C1 segment of cervical spinal cord (tissue), 14 donors: ENCODE measurements around the gene ZYG11B.
"Not testable (repeated sequence)": the region's sequence is repeated elsewhere in the genome, so short reads cannot be mapped to it uniquely, and the experiment has no call there.

Experiments
- DNase-seq, 14 donors: peaks; one replicate each; lab custom pipeline; 2025; lab: John Stamatoyannopoulos, UW

The ZYG11B gene

DNA sequence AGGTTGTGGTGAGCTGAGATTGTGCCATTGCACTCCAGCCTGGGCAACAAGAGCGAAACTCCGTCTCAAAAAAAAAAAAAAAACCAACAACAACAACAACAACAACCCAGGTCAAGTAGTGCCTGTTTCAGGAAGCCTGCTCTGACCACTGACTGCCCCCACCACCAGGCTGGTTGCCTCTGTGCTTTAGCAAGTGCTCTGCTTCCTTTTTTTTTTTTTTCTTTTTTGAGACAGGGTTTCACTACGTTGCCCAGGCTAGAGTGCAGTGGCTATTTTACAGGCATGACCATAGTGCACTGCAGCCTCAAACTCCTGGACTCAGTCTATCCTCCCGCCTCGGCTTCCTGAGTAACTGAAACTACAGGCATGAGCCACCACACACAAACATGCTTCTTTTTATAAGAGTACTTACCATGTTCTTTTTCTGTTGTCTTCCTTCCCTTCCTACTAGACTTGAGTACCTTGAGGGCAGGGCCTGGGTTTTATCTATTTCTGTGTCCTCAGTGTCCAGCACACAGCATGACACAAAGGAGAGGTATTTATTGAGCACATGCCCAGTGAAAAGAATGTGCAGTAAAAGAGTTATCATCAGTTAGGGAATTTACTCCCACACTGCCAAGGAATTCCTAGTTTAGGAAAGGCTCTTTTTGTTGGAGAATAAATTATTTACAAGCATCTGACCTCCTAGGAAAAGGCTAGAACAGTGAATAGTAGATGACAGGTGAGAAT, 18.2 kb upstream of the ZYG11B start:
- DNase-seq = no peak

DNA sequence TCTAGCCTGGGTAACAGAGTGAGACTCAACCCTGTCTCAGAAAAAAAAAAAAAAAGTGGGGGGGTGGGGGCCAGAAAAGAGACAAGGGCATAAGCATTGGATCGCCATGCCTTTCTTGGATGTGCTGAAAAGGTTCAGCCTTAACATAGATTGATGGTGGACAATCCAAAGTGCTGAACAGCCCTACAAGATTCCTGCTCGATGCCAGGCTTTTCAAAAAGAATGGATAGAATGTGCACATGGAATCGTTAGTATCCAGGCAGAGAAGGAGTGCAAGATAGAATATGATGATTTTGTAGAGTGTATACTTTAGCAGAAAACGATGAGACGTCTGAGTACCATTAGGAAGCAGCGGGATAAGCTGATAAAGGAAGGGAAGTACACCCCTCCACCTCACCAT, 17.2 kb upstream of the ZYG11B start:
- no peak for DNase-seq

DNA sequence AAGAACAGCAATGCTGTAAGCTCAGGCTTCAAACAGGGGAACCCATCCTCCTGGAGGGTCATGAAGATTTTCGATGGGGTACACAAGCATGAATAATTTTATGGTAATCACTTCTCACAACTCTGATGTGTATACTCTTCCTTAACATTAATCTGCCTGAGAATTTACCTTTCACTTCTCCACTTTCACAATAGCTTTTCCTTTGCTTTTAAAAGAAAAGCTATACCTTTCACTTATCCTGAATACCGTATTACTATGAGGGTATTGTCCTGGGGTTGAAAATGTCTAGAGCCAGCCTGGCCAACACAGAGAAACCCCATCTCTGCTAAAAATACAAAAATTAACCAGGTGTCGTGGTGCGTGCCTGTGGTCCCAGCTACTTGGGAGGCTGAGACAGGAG, 12.7 kb upstream of the ZYG11B start:
- DNase-seq = no peak

DNA sequence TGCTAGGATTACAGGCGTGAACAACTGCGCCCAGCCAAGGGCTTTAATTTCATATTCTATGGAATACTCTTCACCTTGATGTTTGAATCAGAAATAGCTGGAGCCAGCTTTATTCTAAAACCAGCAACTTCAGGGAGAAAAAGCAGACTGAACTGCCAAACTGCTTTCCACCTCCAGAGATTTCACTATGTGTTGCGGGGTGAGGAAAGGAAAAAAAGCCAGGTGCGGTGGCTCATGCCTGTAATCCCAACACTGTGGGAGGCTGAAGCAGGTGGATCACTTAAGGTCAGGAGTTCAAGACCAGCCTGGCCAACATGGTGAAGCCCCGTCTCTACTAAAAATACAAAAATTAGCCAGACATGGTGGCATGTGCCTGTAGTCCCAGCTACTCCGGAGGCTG, 11.0 kb upstream of the ZYG11B start:
- not testable (repeated sequence) for DNase-seq

DNA sequence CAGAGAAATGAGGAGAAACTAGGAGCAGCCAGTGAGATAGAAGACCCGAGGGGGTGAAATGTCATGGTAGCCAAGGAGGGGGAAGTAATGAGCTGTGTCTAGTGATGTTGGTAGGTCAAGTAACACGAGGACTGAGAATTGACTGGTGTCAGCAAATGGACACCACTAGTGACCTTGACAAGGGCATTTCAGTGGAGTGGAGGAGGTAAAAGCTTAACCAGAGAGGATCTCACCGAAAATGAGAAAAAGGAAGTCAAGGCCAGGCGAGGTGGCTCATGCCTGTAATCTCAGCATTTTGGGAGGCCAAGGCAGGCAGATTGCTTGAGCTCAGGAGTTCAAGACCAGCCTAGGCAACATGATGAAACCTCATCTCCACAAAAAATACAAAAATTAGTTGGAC, 3.0 kb upstream of the ZYG11B start:
- no peak for DNase-seq

DNA sequence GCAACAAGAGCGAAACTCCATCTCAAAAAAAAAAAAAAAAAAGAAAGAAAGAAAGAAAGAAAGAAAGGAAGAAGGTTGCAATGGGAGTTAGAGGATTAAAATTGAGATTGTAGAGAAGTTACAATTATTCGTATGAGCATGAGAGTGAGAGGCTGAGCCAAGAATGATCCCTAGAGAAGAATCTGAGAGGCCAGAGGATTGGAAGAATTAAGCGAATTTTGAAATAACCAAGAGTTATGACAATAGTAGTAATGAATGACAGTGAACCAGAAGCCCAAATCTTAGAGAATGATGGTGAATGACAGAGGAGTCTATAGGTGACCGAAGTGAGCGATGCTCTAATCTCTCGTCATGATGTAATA, 369 bp upstream of the ZYG11B start:
- no peak for DNase-seq

DNA sequence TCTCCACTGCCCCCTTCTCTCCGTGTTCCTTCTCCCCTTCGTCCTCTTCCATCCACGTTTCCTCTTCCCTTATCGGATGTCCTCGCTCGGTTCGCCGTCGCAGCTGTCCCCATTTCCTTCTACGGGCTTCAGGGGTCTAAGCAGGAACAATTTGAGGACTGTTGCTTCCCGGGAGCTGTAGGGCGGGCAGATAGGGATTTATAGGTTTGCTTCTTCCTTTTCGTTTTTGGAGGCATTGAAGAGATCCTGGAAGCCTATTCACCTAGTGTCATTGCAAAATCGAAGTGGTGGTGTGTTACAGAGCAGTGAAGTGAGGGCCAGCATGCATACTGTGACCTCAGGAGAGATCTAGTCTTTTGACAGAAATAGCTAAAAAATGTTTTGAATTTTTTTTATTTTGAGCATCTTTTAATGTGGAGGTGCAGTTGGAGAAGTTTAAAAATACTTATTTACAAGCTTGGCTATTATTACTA, 897 bp downstream of the ZYG11B start:
- peak in 6 of 14 donors; percentile 9 to 38 (median 18) for DNase-seq

DNA sequence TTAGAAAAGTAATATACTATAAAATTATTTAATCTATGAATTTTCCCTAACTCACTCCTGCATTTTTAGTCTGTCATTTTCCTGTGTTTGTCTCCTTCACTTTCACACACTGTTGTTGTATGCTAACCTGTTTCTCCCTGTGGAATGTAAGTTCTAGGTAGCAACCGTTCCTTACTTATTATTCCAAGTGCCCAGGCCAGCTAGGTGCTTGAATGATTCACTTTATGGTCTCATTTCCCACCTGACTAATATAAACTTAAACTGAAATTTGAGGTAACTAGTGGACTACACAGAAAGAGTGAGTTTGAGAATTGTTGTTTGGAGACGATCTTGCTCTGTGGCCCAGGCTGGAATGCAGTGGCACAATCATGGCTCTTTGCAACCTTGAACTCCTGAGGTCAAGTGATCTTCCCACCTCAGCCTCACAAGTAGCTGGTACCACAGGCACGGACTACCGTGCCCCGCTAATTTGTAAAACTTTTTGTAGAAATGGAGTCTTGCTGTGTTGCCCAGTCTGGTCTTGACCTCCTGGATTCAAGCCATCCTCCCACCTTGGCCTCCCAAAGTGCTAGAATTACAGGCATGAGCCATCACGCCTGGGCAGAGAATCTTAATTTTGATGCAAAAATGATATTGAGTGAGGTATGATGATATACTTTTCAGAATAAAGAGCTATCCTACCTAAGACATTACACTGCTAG, 1.9 kb downstream of the ZYG11B start:
- DNase-seq = no peak

DNA sequence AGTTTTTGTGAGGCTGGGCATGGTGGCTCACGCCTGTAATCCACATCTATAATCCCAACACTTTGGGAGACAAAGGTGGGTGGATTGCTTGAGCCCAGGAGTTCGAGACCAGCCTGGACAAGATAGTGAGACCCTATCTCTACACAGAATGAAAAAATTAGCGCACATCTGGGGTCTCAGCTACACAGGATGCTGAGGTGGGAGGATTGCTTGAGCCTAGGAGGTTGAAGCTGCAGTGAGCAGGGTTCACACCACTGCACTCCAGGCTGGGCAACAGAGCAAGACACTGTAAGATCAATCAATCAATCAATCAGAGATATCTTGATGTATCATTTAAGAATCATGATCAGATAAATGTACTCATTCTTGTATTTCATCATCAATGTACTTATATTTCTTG, 7.1 kb downstream of the ZYG11B start:
- no peak for DNase-seq

DNA sequence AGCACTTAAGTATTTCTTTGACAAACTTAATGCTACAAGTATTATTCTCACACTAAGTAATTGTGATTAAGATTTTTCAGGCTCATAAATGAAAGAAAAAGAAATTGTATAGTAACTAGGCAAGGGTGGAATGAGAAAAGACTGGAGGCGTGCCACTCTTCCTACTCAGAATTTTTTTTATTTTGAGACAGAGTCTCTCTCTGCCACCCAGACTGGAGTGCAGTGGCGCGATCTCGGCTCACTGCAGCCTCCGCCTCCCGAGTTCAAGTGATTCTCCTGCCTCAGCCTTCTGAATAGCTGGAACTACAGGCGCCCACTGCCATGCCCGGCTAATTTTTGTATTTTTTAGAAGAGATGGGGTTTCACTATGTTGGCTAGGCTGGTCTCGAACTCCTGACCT, 9.1 kb downstream of the ZYG11B start:
- DNase-seq = not testable (repeated sequence)

DNA sequence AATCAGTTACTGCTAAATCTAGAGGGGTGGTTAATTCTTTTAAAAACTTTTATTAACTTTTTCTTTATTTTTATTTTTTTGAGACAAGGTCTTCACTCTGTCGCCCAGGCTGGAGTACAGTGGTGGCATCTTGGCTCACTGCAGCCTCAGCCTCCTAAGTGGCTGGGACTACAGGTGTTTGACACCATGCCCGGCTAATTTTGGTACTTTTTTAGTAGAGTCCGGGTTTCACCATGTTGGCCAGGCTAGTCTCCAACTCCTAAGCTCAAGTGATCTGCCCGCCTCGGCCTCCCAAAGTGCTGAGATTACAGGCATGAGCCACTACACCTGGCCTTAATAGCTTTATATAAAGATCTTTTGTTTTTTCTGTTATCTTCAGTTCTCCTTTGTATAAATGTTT, 11.9 kb downstream of the ZYG11B start:
- DNase-seq = no peak

DNA sequence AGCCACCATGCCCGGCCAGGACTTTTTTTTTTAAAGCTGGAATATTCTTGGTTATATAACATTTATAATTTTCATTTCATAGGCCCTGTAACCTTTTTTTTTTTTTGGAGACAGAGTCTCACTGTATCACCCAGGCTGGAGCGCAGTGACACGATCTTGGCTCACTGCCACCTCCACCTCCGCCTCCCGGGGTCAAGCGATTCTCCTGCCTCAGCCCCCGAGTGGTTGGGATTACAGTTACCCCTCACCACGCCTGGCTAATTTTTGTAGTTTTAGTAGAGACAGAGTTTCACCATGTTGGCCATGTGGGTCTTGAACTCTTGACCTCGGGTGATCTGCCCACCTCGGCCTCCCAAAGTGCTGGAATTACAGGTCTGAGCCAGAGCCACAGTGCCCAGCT, 12.6 kb downstream of the ZYG11B start:
- no peak for DNase-seq

DNA sequence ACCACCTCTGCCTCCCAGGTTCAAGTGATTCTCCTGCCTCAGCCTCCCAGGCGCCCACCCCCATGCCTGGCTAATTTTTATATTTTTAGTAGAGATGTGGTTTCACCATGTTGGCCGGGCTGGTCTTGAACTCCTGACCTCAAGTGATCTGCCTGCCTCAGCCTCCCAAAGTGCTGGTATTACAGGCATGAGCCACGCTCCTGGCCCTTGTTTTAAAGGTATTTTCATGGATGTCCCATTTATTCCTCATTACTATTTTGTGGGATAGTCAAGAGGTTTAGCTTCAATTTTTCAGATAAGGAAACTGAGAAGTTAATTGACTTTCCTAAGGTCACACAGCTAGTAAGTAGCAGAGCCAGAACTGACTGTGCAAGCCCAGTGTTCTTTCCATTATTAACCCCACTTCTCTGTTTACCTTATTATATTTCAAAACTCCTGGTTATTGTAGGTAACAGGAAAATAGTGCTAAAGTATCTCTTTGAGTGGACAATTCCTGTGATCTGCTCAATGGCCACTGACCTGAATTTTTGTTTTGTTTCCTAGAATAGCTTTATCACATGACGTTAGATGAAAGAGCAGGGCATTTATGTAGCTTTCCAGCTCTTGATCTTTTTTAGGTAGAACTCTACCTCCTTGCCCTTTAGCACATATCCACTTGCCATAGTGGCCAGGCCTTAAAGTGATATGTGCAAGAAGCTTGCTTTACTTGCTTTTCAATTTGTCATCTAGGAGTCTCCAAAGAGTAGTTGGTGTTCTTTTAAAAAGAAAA, 13.6 kb downstream of the ZYG11B start:
- peak in 1 of 14 donors; percentile 81 for DNase-seq

DNA sequence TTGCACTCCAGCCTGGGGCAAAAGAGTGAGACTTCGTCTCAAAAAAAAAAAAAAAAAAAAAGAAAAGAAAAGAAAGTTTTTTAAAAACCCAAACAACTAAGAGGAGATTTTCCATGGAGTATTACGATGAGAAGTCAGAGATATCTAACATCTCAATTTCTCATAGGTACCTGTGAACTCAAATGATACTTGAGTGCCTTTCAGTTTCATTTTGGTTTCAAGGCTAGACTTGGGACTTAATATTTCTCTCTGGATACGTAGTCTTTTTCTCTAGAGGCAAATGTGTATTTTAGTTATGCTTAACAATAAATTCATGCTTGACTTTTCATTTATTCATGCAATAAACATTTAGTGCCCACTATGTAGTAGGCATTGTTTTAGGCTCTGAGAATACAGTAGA, 15.0 kb downstream of the ZYG11B start:
- no peak for DNase-seq

DNA sequence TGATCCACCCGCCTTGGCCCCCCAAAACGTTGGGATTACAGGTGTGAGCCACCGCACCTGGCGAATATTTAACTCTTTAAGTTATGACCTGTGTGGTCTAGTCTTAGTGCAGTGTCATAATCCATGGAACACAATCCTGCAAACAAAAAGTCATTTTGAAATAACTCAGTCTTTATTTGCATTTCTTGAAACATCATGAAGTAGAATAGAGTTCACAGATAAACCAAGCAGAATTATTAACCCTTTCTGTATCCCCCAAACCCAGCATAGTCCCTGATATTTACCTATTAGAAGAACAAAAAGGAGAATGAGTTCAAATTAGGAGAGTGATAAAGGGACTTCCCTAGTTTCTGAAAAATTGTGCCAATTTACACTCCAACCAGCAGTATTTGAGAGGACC, 19.9 kb downstream of the ZYG11B start:
- DNase-seq = no peak

DNA sequence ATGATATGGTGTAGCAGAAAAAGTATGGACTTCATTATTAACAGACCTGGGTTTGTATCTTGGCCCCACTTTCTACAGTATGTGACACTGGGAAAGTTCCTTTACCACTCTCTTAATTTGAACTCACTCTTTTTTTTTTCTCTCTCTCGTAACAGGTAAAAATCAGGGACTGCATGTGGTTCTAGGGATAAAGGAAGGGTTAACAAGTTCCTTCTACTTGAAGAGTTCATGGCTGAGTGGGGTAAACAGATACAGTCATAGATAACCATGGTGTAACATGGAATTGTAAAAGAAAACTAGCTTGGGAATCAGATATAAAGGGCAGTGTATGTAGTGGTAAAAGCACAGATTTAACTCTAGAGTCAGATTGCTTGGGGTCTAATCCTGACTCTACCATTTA, 21.2 kb downstream of the ZYG11B start:
- DNase-seq = no peak

DNA sequence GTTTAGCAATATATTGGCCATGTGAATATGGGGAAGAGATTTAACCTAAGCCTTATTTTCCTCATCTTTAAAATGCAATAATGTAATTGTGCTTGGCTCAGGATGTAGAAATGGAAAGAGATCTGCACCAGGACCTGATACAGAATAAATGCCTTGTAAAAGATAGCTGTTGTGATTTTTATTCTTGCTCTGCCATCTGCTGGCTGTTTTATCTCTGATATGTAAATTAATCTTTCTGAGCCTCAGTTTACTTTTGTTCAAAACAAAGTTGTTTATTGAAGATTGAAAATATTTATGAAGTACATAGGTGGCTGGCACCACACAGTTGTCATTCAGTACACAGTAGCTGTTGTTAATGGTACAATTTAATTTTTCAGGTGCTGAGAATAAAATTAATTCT, 21.9 kb downstream of the ZYG11B start:
- no peak for DNase-seq

DNA sequence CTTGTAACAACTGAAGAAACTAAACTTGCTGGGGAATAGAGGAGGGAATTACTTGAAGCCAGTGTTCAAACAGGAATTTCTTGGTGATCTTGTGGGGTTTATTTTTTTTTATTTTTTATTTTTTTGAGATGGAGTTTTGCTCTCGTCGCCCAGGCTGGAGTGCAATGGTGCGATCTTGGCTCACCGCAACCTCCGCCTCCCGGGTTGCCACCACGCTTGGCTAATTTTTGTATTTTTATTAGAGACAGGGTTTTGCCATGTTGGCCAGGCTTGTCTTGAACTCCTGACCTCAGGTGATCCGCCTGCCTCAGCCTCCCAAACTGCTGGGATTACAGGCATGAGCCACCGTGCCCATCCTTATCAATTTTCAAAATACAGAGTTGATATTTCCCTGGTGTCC, 23.2 kb downstream of the ZYG11B start:
- not testable (repeated sequence) for DNase-seq

DNA sequence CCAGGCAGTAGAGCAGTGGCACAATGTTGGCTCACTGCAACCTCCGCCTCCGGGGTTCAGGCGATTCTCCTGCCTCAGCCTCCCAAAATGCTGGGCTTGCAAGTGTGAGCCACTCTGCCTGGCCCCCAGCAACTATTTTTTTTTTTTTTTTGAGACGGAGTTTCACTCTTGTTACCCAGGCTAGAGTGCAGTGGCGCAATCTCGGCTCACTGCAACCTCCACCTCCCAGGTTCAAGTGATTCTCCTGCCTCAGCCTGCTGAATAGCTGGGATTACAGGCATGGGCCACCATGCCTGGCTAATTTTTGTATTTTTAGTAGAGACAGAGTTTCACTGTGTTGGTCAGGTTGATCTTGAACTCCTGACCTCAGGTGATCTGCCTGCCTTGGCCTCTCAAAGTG, 23.9 kb downstream of the ZYG11B start:
- not testable (repeated sequence) for DNase-seq

DNA sequence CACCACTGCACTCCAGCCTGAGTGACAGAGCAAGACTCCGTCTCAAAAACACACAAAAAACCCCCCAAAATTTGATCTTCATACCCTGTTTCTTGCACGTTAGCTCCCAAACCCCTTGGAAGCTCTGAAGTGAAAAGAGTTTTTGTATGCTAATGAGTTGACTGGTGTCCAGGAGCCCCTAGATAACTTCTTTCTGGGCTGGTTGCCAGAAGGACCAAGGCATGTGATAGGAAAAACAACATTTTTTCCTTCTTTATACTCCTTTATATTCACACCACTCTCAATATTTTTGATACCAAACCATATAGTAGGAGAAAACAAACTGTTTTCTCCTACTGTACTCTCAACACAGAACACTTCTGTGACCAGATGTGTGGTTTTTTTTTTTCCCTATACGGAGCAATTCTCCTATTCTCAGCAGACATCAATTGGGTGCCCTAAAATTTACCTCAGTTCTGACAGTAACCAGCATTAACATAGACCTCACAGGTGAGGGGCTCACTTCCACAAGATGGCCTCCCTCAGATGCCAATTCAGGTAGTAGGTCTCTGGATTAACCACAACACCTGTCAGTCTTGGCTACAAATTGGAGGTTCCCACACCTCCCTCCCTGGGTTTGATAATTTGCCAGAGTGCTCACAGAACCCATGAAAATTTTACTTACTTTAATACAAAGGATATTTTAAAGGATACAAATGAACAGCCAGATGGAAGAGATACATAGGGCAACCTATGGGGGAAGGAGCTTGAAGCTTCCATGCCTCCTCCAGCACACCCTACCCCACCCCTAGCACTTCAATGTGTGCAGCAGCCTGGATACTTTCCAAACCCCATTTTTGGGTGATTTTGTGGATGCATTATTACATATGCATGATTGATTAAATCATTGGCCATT, 25.6 kb downstream of the ZYG11B start:
- DNase-seq = peak in 1 of 14 donors; percentile 3

DNA sequence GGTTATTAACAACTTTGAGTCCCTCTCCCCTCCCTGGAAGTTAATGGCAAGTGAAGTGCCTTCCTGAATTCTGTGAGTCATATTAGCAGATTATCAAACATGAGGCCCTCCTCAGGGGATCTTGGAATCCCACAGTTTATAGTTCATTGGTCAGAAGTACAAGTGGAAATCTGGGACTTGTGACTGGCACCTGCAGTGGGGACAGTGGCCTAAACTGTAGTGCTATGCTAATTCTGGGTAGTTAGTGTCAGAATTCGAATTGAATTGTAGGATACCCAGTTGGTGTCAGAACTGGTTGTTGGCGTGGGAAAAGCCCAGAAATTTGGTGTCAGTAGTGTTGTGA, 26.2 kb downstream of the ZYG11B start:
- DNase-seq = no peak

DNA sequence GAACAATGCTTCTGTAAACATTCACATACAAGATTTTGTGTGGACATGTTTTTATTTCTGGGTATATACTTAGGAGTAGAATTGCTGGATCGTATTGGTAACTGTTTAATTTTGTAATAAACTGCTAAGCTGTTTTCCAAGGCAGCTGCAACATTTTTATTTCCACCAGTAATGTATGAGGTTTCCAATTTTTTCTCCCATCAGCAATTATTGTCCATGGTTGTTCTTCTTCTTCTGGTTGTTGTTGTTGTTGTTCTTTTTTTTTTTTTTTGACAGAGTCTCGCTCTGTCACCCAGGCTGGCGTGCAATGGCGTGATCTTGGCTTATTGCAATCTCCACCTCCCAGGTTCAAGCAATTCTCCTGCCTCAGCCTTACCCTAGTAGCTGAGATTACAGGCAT, 26.9 kb downstream of the ZYG11B start:
- no peak for DNase-seq
